Inflammatory macrophage treated with lipopolysaccharide for 1 hour (primary cell): Measurements from ENCODE around the gene TLE1.
"Not testable (repeated sequence)": the region's sequence is repeated elsewhere in the genome, so short reads cannot be mapped to it uniquely, and the experiment has no call there.

ENCODE experiments used
- DNase-seq, 2 donors: peaks; one replicate each; pipeline ENCODE4 v3.0.0-alpha.2; 2020 to 2022

Gene TLE1

DNA sequence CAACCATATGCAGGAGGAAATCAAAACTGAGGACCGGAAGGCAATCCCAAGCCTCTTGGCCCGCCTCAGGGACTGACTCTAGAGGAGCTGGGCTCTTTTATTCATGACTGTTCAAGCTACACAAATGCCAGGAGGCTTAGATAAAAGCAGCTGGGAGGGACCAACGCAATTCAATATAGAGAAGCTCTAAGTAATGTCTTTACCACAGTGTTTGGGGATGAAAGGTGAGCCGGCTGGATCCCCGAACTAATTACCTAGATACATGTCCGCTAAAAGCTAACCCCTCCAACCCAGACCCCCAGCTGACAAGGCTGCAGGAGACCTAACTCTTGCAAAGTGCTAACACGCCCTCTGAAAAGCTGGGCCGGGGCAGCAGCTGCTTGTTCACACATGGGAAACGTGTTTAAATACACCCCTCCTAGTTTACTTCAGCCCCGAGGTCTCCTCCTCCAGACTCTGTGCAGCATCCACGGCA lies 67.5 kb downstream of the TLE1 start:
- DNase-seq = no peak

DNA sequence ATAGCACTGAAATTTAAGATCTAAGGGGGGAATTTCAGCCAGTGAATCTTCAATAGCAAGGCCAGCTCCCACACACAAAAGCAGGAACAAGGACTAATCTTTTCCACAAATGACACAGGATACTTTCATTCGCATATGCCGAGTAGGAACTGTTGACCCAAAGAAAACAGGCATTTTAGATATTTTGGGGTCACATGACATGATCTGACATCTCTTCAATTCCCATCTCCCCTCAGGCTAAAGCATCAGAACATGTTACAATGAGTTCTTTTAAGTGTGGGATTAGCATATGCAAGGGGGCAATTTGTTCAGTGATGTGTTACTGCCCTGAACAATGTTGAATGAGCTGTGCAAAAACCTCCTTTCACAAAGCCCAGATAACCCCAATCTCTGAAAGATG lies 68.2 kb downstream of the TLE1 start:
- DNase-seq = no peak

DNA sequence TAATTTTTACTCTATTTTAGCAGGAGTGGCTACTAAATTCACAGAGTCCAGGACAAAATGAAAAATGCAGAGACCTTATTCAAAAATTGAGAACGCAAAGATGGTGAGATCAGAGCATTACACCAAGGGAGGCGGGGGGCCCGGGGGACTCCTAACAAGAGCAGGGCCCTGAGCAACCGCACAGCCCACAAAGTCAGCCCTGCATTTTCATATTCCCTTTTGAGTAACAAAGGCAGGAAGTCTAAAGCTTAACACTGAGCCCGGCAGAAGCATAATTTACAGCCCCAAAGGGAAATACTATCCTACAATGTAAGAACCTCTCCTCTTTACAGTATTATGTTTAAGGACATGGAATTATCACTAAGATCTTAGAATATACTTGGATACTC lies 69.4 kb downstream of the TLE1 start:
- DNase-seq = no peak

DNA sequence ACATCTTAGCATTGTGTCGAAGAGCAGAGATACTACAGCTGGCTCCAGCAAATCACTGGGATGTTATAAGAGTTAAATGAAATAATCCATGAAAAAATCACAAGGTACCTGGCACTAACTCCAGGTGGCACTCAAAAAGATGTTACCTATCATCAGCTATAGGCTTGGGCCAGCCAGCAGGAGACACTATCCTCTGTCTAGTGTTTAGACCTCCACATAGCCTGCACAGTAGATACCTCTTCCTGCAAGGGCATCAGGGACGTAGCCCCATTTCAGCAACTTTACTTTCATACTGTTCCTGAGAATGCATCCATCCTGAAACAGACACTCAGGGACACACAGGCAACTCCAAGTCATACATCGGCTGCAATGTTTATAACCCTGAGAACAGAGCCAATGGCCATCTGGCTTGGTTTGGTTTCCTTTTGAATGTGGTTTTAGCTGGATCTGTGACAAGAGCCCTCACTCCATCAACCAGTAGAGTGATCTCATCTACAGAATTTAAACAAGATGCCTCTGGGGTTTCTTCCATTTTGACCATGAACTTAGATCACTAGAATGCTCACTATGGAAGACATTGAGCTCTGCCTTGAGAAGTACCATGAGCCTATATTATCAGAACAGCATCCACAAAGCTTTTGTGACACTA lies 69.9 kb downstream of the TLE1 start:
- DNase-seq = no peak

DNA sequence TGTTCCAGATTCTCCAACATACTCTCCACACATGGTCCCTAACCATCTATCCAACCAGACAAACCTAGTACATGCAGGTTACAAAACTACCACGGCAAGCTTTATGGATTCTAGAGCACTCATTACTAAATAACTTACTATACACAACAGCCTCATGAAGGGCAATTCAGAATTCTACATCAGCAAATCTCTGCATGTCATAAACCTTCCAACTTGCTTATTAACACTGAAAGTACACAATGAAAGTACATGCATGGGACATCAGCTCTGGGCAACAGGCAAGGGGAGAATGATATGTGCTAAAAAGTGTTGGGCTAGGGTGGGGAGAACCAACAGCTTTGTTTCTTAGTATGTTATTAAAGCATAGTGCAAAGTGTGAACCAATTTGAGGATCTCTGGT lies 70.4 kb downstream of the TLE1 start:
- no peak for DNase-seq

DNA sequence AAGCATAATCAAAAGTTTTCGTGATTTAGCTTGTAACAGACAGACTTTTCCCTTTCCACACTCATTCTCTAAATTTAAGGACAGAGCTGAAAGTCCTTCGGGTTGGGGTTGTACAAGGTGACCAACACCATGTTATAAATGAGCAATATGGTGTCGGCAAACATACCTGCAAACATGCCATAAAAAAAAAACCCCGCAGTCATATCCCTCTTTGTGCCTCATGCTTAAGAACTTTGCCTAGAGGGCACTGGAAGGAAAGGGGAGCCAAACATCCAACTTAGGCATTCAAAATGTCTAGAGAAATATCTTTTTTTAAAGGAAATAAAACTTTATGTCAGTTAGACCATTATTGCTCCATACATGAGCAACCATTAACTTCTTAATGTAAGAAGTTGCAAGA lies 73.2 kb downstream of the TLE1 start:
- no peak for DNase-seq

DNA sequence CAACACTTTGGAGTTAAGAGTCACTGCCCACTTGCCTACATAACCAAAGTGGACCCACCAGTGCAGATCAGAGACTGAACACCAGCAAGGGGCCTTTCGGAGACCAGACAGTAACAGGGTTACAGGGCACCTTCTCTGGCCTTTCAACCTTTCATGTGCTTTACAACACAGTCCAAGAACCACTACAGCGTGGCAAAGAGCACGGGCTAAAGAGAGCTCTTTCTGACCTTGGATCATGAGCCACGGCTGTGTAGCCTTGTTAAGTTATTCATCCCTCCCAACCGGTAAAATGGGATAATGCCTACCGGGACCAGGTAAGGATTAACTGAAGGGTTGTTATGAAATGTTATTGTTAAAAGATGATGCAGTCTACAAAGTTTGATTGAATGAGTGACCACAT lies 75.0 kb downstream of the TLE1 start:
- no peak for DNase-seq

DNA sequence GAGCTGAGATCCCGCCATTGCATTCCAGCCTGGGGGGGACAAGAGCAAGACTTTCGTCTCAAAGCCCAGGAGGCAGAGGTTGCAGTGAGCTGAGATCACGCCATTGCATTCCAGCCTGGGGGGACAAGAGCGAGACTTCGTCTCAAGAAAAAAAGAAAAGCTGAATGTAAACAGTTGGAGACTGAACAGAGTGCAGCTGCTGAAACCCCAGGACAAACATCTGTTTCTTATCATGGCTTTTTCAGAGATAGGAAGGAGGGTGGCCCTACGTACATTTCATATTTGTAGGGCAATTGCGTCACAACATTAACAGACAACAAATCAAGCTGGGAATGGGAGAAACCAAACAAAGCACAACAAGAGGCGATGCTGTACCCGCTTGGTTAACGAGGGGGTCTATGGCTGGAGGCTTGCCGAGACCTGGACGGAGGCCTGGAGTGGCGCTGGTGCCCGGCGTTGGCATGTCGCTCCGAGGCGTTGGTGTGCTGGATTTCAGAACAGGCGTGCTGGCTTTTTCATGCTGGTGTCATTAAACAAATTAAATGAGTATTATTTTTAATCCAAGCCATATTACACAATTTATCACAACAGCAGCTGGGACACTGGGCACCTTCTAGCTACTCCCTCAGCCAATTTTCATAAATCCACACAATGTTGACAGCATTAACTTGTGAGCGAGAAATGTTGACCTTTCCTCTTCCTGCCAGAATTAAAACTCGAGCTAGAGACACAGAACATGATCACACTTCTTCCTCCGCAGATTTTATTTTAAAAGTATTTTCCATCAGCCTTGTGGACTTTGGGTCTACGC lies 76.1 kb downstream of the TLE1 start:
- DNase-seq = no peak

DNA sequence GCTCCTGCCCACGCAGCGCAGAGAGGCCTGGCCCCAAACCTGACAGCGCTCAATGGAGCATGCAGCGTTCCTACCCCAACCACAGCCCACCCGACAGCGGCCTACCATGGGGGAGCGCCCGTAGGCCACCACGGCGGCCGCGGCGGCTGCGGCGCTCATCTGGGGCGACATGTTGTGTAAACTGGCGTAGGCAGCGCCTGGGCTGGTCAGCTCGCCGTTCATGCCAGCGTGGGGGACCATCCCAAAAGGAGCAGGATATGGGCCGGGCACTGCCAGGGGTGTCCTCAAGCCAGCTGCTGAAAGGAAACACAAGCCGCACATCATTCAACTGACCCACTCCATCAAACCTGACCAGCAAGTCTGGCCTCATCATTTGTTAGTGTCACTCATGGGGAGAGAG lies 77.7 kb downstream of the TLE1 start:
- no peak for DNase-seq

DNA sequence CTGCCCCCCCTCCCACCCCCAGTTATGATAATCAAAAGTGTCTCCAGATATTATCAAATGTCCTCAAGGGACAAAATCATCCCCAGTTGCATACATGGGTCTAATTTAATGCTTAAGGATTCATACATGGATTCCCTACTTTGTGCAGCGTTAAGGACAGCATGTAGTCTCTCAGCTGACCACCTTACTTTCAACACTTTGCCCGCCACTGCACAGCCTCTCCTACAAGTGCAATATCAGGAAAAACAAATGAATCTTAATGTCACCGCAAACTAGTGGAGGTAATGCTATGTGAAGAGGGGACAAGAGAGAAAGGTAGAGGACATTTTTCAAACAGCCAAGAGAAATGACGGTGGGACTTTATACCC lies 78.6 kb downstream of the TLE1 start:
- no peak for DNase-seq

DNA sequence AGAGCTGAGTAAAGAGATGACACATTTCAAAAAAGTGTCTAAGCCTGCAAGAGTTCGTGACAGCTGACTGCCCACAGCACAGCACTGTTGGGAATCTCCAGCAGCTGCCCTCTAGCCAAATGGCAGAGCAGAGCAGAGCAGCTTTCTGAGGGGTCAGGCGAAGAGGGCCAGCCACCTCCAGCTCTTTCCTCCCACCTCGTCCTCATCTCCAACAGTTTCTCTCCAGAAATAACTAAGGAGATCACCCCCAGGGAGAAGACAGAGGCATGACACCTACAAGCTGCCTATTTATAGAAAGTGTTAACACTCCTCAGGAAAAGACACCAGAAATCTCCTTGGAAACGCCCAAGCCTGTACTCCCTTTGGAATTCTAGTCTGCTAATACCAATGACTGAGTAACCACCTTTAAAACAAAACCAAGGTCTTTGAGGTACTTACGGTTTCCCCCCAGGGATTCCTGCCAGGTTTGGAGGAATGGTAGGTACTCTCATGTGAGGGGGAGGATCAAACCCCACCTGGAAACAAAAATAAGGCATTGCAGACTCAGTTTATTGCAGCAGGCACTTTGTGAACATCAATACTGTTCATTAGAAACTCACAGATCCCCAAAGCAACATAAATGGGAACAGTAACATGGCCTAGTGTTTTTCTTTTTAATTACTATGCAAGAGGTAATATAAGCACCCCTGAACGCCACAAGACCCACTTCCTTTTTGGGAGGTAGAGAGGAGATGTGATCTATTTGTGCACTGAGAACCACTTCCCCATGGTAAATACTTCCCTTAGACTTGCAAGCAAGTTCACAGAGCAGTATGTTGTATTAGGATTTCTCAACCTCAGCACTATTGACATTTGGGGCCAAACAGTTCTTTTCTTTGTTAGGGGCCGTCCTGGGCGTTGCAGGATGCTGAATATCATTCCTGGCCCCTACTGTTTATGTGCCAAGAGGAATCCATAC lies 79.3 kb downstream of the TLE1 start:
- DNase-seq = peak; percentile 11 to 35

DNA sequence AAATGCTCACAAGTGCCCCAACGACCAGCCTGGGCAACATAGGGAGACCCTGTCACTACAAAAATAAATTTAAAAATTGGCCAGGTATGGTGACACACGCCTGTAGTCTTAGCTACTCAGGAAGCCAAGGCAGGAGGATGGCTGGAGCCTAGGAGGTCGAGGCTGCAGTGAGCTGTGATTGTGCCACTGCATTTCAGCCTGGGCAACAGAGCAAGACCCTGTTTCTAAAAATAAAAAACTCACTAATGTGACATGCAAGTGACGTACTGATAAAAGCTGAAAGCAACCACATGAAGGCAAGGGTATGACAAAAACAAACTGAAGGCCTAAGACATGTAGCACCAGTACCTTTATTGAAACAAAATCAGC lies 81.1 kb downstream of the TLE1 start:
- DNase-seq = no peak

DNA sequence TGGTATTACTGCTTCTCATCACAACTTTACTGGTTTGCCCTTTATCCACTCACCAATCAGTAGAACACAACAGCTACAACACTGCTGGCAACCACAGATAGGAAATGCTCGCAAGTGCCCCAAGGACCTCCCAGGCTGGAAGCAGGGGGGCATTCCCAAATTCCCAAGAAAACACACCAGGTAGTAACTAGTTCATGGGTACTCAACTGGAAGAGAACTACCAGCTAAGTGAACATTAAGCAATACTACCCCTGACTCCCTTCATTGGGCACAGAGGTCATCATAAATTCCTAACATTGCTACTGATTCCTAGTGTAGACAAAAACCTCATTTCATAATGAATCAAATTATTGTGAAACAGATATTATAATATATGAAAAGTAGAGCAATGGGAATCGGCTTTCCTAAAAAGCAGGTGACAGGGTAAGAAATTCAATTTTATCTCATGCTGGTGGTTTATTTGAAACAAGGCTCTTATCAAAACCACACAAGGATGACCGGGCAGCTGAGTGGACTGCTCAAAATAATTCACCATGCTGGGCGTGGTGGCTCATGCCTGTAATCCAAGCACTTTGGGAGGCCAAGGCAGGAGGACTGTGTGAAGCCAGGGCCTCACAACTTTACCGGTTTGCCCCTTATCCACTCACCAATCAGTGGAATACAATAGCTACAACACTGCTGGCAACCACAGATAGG lies 81.6 kb downstream of the TLE1 start:
- no peak for DNase-seq

DNA sequence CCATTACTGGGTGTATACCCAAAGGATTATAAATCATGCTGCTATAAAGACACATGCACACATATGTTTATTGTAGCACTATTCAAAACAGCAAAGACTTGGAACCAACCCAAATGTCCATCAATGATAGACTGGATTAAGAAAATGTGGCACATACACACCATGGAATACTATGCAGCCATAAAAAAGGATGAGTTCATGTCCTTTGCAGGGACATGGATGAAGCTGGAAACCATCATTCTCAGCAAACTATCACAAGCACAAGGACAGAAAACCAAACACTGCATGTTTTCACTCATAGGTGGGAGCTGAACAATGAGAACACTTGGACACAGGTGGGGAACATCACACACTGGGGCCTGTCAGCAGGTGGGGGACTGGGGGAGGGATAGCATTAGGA lies 83.1 kb downstream of the TLE1 start:
- DNase-seq = not testable (repeated sequence)

DNA sequence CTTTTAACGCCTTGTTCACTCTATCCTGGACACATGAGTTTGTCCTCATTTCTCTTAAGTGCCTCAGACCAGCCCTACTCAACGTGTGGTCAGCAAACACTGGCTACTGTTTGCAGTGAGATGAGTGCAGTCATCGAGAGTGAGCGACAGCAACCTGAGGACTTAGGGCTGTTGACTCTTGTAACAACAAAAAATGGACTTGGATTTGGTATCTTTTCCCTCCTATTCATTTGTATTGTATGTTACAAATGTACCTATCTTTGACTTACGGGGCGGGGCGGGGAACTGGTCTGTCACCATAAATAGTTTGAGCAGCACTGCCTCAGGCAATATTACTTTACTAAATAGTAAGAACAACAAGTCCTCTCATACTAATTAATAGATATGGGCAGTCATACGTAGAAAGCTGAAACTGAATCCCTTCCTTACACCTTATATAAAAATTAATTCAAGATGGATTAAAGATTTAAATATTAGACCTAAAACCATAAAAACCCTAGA lies 84.1 kb downstream of the TLE1 start:
- DNase-seq = no peak

DNA sequence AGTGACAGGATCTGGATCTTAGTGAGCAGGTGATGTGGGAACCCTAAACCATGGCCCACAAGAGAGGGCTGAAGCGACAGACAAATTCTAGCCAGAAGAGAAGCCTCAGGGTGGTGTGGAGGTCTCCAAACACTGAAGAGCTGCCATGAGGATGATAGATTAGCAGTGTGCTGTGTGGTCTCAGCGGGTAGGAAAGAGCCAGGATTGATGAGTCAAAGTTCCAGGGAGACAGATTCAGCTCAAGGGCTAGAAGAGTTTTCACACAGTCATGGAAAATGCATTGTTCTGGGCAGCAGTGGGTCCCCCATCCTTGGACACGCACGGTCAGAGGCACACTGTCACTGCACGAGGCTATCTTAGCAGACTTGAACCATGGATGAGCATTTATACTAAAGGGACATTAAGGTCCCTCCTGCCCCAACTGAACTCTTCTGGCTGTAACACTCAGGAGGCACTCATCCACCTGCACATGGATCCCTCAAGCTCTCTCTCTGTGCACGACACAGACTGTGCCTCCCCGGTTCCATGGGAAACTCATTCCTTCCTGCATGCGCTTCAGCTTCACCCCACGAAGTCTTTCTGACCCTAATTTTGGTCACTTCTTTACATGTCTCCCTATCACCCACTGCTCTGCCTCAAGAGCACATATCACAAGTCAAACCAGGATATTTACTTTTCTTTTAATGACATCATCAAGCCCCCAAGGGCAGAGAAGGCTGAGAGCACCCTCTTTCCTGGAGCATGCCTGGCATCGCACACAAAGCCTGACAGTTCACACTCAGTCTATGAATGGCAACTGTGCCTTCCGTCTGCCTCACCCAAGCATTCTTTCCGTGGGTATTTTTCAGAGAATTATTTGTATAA lies 84.8 kb downstream of the TLE1 start:
- DNase-seq = no peak

DNA sequence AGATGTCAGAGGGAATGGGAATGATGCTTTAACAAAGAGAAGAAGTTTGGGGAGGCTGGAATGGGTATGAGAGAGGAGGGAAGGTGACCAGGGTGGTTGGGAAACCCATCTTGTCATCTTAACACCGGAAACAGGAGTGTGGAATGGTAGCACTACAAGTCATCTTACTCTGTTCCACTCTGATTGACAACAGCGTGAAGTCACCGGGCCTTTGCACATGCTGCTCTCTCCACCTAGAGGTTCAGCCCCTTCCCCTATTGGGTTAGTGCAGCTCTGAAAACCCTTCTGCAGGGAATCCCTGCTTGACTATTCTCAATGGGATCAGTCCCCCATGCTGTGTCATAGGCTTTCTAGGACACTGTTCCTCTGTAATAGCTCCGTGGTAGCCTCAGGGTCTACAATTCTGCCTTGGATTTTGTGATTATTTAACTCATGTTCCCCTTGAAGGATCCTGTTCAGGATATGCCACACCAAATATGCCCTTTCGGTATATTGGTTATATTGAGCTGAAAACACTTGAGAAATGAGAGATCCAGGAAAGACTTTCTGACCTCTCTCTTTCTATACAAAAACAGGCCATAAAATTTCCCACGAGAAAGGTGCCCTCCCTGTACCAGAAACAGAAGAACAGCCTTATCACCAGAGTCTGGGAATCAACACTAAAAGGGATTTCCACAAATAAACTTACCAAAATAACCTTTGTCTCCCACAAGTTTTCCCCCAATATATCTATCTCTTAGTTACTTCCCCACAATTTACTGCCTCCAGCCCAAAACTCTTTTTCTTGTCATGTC lies 86.3 kb downstream of the TLE1 start:
- DNase-seq = no peak

DNA sequence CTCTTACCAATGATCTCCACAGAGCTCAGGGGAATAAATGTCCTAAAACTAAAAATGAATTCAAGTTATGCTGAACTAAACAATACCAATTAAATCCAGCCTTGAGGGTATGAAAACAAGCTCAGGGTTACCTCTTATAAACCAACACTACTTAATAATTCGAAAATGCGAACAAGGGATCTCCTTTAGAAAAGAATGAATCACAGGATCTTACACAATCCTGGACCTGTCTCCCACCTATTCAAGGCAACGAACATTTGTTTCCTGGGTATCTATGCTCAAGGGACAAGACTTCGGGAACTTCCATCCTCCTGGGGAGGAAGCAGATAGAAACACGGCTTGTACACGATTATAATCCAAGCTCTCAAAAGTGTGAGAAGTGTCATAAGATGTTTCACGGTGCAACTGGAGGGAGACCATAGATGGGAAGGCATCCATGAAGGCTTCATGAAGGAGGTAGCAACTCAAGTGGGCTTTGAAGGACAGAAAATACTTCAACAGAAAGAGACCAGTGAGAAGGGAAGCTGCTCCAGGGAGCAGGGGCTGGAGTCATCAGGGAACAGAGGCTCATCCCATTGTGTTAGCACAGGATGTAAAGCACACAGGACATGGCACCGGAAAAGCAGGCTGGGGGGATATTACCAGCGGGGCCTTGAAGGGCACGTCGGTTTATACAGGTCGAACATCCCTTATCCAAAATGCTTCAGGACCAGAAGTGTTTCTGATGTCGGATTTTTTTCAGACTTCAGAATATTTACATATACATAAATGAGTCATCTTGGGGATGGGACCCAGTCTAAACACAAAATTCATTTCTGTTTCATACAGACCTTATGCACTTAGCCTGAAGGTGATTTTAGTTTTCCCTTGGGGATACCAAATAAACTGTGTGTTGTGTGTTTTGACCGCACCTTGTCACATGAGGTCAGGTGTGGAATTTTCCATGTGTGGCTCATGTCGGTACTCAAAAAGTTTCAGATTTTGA lies 87.4 kb downstream of the TLE1 start:
- DNase-seq = no peak

DNA sequence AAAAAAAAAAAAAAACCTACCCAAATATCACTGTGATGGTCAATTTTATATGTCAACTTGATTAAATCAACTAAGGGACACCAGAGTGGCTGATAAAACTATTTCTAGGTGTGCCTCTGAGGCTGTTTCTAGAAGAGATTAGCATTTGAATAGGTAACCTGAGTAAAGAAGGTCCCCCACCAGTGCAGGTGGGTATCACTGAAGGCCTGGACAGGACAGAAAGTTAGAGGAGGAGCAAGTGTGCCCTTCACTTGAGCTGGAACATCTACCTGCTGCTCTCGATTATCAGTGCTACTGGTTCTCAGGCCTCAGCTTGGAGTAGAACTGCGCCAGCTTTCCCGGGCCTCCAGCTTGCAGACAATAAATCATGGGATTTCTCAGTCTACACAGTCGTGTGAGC lies 88.7 kb downstream of the TLE1 start:
- no peak for DNase-seq

DNA sequence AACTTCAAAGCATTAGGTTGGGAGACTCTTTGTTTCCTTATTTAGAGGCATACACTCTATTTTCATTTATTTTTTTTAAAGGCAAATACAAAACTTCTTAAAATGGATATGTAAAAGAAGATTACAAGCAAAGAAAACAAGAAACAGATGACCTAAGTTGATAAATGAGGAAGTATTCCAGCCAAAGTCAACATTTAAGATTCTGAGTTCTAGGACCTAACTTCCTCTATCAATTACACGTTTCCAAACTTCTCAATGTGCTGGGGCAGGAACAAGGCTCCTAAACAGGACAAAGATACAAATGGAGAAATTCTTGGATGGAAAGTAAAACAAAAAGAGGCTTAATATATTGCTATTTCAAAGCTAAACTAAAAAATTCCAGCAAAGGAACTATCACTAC lies 89.5 kb downstream of the TLE1 start:
- DNase-seq = peak; percentile 49 to 50
